PC-3 (cell line): Measurements from ENCODE around the gene ADD3. TPM values are rescaled to one million over a fixed set of nuclear protein-coding genes. Genes with fewer than 3 reads are reported as not detected.

Source experiments
- ATAC-seq: fragments of 200-7000 bp; cut with Tn5 transposase; 2 replicates; pipeline ENCODE4 v1.9.1; 2020; ENCODE audit warnings: mild to moderate bottlenecking, moderate library complexity
- BruUV-seq: library from RNA; stranded (reverse); fragments of 400-500 nt; replicated peaks from 2 replicates; lab custom pipeline; 2021; lab: Mats Ljungman, UMichigan
- CTCF ChIA-PET: fragments of 300-600 bp; sonication (Branson Sonifier 250); formaldehyde crosslinking; loops from one replicate; lab custom pipeline; 2022; ENCODE audit warnings: antibody characterized with exemption; lab: Charles Lee
- POLR2A ChIA-PET: fragments of 300-600 bp; sonication (Branson Sonifier 250); formaldehyde crosslinking; loops from one replicate; lab custom pipeline; 2022; ENCODE audit warnings: antibody characterized with exemption; ENCODE audit not compliant: unreplicated experiment; lab: Charles Lee
- DNase-seq: peaks from one replicate; pipeline ENCODE4 v3.0.0-alpha.2; 2015
- H2AFZ ChIP-seq: fragments of 300-600 bp; sonication (generic); 2 replicates; pipeline ENCODE4 v1.6.0; 2016; ENCODE audit warnings: antibody characterized with exemption, low read length
- H3F3A ChIP-seq: fragments of 300-600 bp; sonication (generic); one replicate; pipeline ENCODE4 v1.6.0; 2017; ENCODE audit warnings: antibody characterized with exemption, low read length, control low read depth, mild to moderate bottlenecking; ENCODE audit not compliant: unreplicated experiment
- H3K27ac ChIP-seq: fragments of 300-600 bp; sonication (generic); 2 replicates; pipeline ENCODE4 v1.5.1; 2016; ENCODE audit warnings: mild to moderate bottlenecking, low read length
- H3K27me3 ChIP-seq: fragments of 300-600 bp; sonication (generic); 2 replicates; pipeline ENCODE4 v1.6.1; 2016; ENCODE audit warnings: low read length, mixed read lengths
- H3K36me3 ChIP-seq: fragments of 300-600 bp; sonication (generic); 2 replicates; pipeline ENCODE4 v1.6.1; 2016; ENCODE audit warnings: low read depth, mixed run types, low read length, mixed read lengths
- H3K4me1 ChIP-seq: fragments of 300-600 bp; sonication (generic); 2 replicates; pipeline ENCODE4 v1.5.1; 2016; ENCODE audit warnings: low read length; ENCODE audit not compliant: insufficient read depth
- H3K4me2 ChIP-seq: fragments of 300-600 bp; sonication (generic); 2 replicates; pipeline ENCODE4 v1.6.0; 2016; ENCODE audit warnings: low read length
- H3K4me3 ChIP-seq: fragments of 300-600 bp; sonication (generic); 2 replicates; pipeline ENCODE4 v1.5.1; 2016; ENCODE audit warnings: mild to moderate bottlenecking, low read length, mixed read lengths
- H3K79me2 ChIP-seq: fragments of 300-600 bp; sonication (generic); 2 replicates; pipeline ENCODE4 v1.6.1; 2017; ENCODE audit warnings: low read length, mixed read lengths
- H3K9ac ChIP-seq: fragments of 300-600 bp; sonication (generic); 2 replicates; pipeline ENCODE4 v1.6.0; 2016; ENCODE audit warnings: mild to moderate bottlenecking, low read length
- H3K9me2 ChIP-seq: fragments of 300-600 bp; sonication (generic); replicated peaks from 2 replicates; pipeline ENCODE4 v1.6.1; 2016; ENCODE audit warnings: mixed run types, low read length, mixed read lengths
- H3K9me3 ChIP-seq: fragments of 300-600 bp; sonication (generic); 2 replicates; pipeline ENCODE4 v1.6.1; 2016; ENCODE audit warnings: low read length, mixed read lengths
- H4K20me1 ChIP-seq: fragments of 300-600 bp; sonication (generic); 2 replicates; pipeline ENCODE4 v1.6.1; 2016; ENCODE audit warnings: low read length, mixed read lengths
- CTCF ChIP-seq: fragments of 300-600 bp; sonication (generic); conservative IDR thresholded peaks from 2 replicates; pipeline ENCODE4 v1.5.1; 2017; ENCODE audit warnings: antibody characterized with exemption, low read depth, mild to moderate bottlenecking, low read length
- EZH2 ChIP-seq: fragments of 300-600 bp; sonication (generic); IDR thresholded peaks from one replicate; pipeline ENCODE4 v1.6.1; 2017; ENCODE audit warnings: antibody characterized with exemption, mild to moderate bottlenecking, low read length; ENCODE audit not compliant: unreplicated experiment
- EZH2phosphoT487 ChIP-seq: fragments of 300-600 bp; sonication (generic); IDR thresholded peaks from 2 replicates; pipeline ENCODE4 v1.6.1; 2018; ENCODE audit warnings: mild to moderate bottlenecking, antibody characterized with exemption, low read length, borderline replicate concordance
- intact Hi-C: fragments of 100-400 bp; cut with micrococcal nuclease; formaldehyde crosslinking; loops from 2 replicates; pipeline ENCODE4 v1.9.0; 2023
- total RNA-seq: library from RNA; depleted of rRNA; stranded (reverse); fragments of >200 nt; gene quantifications from 2 replicates; pipeline ENCODE4 v1.2.3, GENCODE V29; 2014; rRNA removed

The ADD3 gene
- total RNA-seq, 1 experiment from 2014 or later = 25.7 TPM

- POLR2A ChIA-PET = no interaction called here
- Histone ChIP-seq H3K27ac (no peak overlapping the region), H3K27me3 (no peaks in the 10 kb centered on the region), H3K79me2 (no peaks in the 10 kb centered on the region), H3K4me3 (no peak overlapping the region), H3F3A (no peaks in the 10 kb centered on the region), H4K20me1 (no peaks in the 10 kb centered on the region), H3K4me1 (no peaks in the 10 kb centered on the region), H2AFZ (no peak overlapping the region), H3K4me2 (no peak overlapping the region), H3K9ac (no peak overlapping the region), H3K9me2 (no peaks in the 10 kb centered on the region), H3K9me3 (no peaks in the 10 kb centered on the region), H3K36me3 (no peaks in the 10 kb centered on the region)
- CTCF ChIA-PET = no interaction called here
- intact Hi-C loops = no loop called here
- no TSS peak for BruUV-seq
- ATAC-seq (no peak), DNase-seq (no peak)
- TF ChIP-seq EZH2phosphoT487 (no peak), EZH2 (no peak), CTCF (no peak)
These were observed 174.1 kb downstream of the ADD3 start for GRCh38 chr10:110181911-110182310.

GRCh38 chr10:110184398-110184797 is 176.6 kb downstream of the ADD3 start:
- POLR2A ChIA-PET = no interaction called here
- BruUV-seq = no TSS peak

More at GRCh38 chr10:110184398-110184797, 176.6 kb downstream of the ADD3 start:
- Histone ChIP-seq H2AFZ (no peak overlapping the region), H3K4me1 (no peaks in the 10 kb centered on the region), H3K27ac (no peak overlapping the region), H3K27me3 (no peaks in the 10 kb centered on the region), H3K9ac (no peak overlapping the region), H3K79me2 (no peaks in the 10 kb centered on the region), H3F3A (no peaks in the 10 kb centered on the region), H3K9me3 (no peaks in the 10 kb centered on the region), H3K36me3 (no peaks in the 10 kb centered on the region), H3K9me2 (no peaks in the 10 kb centered on the region), H3K4me3 (no peak overlapping the region), H3K4me2 (no peak overlapping the region), H4K20me1 (no peaks in the 10 kb centered on the region)
- TF ChIP-seq CTCF (no peak), EZH2 (no peak), EZH2phosphoT487 (no peak)
- intact Hi-C loops = no loop called here
- CTCF ChIA-PET = no interaction called here
- ATAC-seq = no peak
- no peak for DNase-seq

Other genes with a start within 250 kb of the ADD3 start
- 77.3 TPM in 2 replicates for gene XPNPEP1, start 84.5 kb upstream of the ADD3 start, total RNA-seq
- gene MXI1, start 199.6 kb downstream of the ADD3 start, total RNA-seq = 15.6 and 18.0 TPM in 2 replicates